GF-D8 (cell line): Measurements from ENCODE around the gene ANKS3.
"Not testable (repeated sequence)": the region's sequence is repeated elsewhere in the genome, so short reads cannot be mapped to it uniquely, and the experiment has no call there.

Source experiments
- DNase-seq: peaks from one replicate; lab custom pipeline; 2025; lab: John Stamatoyannopoulos, UW

Gene ANKS3

DNA sequence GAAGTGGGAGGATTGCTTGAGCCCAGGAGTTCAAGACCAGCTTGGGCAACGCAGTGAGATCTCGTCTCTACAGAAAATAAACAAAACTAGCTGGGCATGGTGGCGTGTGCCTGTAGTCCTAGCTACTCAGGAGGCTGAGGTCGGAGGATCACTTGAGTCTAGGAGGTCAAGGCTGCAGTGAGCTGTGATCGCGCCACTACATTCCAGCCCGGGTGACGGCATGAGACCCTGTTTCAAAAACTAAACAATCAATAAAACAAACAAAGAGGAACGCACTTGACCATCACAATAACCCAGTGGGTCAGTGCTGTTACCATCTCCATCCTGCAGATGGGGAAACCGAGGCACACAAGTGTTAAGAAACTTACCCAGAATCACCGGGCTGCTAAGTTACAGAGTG lies 19.2 kb upstream of the ANKS3 start:
- no peak for DNase-seq

DNA sequence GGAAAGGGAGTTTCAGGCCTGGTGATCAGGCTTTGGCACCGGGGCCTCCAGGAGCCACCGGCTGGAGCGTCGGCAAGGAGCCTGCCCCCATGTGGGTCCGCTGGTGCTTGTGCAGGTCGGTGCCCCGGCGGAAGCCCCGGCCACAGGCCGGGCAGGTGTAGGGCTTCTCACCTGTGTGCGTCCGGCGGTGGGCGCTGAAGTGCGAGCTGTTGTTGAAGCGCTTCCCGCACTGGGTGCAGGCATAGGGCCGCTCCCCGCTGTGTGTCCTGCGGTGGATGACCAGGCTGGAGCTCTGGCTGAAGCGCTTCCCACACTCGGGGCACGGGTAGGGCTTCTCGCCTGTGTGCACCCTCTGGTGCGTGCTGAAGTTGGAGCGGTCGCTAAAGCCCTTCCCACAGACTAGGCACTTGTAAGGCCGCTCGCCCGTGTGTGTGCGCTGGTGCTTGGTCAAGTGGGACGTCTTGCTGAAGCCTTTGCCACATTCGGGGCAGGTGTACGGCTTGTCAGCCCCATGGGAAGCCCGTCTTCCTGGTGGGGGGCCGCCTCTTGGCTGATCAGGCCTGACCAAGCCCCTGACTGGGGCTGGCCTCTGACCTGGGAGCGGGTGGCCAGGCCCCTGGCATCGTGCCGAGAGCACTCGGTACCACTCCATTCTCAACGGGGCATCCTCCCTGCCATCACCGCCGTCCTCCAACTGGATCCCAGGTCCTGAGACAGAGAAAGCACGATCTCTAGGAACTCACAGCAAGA lies 18.5 kb upstream of the ANKS3 start:
- no peak for DNase-seq

DNA sequence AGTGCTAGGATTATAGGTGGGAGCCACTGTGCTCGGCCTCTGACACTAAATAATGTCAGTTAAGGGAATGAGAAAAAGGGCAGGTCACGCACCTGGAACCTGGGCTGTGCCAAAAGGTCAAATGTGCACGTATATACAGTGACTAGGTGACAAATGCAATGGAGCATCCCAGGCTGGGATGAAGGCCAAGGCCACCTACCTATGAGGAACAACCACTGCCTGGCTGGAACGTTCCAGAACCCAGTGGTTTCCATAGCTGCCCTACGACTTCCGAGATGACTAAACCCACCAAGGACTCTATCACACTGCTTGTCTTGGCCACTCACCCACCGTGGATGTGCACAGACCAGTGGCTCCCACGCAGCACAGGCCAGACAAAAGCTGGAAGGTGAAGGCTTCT lies 16.8 kb upstream of the ANKS3 start:
- DNase-seq, result no peak

DNA sequence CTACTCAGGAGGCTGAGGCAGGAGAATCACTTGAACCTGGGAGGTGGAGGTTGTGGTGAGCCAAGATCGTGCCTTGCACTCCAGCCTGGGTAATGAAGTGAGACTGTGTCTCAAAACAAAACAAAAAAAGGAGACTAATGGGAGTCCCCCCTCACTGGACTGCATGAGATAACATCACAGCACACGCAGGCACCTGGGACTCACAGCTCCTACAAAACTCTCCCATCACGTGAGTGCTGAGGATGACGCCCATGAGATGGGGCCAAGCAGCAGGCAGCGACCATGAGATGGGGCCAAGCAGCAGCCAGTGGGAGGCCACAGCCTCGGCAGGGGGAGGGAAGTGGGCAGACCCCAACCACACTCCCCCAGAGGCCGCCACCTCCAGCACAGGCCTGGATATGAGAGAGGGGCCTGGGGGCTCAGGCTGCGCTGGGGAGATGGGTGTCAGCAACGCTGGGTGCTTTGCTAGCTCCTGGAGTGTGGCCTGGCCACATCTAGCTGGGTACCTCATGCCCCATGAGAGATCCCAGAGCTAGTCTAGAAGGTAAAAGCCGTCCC lies 15.7 kb upstream of the ANKS3 start:
- DNase-seq, result no peak

DNA sequence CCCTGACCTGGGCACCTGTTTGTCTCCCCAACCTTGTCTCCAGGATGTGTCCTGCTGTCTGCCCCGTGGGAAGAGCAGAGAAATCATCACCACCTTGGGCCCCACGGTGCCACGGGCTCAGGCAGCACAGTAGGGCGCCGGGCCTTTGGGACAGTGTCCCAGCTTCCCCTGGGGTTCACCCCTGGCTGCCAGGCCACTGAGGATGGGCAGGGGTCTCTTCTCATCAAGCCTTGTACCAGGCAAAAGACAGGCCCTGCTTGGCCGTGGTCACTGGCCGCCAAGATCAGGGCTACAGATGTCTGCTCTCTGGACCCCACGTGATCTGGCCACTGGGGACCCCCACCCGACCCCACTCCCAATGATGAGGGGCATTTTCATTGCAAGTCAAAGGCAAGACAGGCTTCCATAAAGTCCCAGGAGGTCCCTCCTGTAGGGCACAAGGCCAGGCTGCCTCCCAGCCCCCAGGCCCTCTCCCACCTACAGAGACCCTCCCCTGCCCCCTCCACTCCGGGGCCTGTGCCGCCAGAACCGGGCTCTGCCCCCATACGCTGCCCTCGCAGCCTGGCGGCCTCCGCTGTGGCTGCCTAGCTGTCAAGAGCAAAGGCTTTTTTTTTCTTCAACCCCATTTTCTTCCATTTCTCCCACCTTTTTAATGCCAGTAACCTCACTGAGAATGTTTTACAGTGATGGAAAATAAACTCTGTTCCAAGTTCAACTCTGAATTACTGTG lies 14.8 kb upstream of the ANKS3 start:
- DNase-seq, result no peak

DNA sequence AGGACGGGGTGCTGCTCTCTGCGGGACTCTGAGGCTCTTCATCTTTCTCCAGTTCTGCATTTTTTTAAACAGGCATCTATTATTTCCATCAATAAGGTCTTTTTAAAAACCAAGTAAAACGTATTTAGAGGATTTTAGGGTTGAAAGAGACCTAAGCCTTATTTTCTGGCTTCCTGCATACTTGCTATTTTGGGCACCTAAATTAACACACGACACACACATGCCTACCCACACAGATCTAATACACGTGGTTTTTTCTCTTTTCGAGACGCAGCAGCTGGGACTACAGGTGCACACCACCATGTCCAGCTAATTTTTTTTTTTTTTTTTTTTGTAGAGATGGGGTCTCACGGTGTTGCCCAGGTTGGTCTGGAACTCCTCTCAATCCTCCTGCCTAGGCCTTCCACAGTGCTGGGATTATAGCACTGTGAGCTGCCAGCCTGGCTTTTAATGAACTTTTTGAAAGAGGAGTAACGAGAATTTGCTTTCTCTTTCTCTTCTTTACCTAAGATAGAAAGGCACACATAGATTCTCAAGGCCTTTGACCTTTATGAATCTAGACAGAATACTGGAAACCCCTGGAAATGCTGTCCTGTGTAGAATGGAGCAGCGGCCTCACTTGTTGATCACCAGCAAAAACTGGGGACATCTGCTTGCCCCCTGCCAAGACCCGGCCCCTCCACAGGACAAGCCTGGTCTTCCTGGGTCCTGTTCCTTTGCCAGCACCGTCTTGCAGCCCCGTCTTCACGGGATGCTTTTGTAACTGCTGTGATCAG lies 14.0 kb upstream of the ANKS3 start:
- DNase-seq, result no peak

DNA sequence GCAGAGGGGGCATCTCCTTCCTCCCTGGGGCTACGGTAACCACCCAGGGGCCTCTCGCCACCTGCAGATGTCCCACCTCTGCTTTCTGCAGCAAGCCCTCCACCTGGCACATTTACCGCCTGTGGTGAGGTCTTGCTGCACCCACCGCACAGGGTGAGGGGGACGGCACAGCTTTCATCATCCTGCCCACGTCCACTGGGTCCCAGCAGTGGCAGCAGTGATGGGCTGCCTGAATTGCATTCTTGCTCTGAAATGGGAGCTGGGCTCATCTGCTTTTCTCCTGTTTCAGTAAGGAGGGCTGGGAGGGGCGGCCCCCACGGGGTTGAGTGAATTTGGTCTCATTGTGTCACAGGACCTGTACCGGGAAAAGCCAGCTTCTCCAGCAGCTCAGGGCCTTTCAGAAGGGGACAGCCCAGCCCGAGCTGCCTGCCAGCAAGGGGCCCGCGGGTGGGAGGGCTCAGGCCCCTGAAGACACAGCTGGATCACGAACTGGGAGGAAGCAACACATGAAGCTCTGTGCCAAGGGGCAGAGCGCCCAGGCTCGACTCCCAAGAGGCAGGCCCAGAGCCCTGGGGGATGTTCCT lies 13.0 kb upstream of the ANKS3 start:
- no peak for DNase-seq

DNA sequence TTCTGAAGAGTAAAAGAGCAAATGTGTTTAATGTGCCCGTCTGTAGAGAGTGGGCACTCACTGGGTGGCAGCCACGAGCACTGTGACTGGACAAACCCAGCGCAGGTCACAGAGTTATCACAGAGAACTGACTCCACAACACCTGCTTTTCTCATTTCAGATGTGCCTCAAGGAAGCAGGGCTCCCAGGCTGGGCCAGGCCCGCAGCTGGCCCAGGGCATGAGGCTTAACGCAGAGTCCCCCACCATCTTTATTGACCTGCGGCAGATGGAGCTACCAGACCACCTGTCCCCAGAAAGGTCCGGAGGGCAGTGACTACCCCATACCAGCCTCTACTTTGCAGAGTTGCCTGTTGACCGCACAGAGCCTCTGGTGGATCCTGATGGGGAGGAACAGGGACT lies 12.1 kb upstream of the ANKS3 start:
- no peak for DNase-seq

DNA sequence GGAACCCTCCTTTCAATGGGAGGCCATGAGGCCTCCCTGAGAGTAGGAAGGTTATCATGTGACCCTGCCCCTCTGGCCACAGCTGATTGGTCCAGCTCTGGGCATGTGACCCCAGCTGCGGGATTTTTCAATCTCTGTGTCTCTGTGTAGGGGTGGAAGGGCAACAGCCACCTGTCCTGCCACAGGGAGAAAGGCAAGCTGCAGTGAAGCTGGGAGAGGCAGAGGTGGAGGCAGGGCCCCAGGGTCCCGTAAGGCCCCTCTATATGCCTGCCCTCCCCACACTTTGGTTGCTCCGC lies 11.2 kb upstream of the ANKS3 start:
- DNase-seq, result no peak

DNA sequence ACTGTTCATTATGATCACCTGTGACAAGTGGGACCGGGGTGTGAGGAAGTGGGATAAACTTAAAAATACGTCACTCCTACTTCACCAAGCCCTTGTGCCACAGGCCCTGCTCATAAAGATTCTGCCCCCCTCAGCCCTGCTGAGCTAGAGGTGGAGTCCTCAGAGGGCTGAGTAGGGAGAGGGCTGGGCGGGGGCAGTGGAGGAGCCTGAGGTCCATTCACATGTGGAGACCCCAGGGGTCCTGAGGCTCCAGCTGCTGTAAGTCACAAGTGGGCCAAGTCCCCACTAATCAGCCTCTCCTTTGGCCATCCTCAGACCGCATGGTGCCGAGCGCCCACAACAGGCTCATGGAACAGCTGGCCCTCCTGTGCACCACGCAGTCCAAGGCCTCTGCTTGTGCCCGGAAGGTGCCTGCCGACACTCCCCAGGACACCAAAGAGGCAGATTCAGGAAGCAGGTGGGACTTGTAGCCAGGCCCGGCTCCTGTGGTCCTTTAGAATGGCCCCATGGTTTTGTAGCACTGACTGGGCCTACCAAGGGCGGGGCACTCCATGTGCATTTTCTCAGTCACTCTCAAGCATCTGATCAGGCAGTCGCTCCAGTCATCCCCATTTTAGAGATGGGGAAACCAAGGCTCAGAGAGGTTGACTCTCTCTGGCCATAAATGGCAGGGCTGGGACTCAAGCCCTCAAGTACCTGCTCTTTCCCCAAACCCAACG lies 10.6 kb upstream of the ANKS3 start:
- no peak for DNase-seq

DNA sequence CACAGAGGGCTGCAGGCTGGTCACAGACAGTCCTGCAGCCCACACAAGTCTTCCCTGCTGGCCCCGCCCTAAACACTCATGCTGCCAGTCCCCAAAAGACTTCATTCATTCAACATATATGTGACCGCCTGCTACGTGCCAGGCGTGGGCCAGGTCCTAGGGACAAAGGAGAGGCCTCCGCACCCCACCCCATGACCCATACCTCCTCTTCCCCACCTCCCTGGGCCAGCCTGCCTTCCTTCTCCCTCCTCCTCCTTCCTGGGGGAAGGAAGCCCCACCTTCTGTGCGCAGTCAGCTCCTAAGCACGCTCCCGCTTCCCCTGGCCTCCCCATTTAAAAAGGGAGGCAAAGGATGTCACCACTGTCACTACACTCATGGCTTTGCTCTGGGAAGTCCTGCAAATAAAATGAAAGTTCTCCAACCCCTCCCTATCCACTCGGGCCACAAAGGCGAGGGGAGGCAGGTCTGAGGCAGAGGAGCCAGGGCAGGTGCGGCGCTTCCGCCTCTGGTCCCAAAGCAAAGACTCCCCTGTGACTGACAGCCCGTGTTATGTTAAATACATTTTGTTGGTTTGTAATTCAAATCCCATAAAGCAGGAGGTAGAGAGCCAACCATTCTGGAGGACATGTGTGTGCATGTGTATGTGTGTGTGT lies 9.3 kb upstream of the ANKS3 start:
- DNase-seq, result no peak

DNA sequence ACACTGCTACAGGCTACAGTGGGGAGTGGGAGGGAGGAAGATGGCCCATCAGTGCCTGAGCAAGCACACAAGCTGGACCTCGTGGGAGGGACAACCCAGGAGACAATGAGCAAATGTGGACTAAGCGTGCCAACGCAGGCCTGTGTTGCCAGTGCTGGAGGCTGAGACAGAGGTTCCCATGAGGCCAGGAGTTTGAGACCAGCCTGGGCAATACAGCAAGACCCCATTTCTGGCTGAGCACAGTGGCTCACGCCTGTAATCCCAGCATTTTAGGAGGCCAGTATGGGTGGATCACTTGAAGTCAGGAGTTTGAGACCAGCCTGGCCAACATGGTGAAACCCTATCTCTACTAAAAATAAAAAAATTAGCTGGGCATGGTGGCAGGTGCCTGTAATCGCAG lies 4.3 kb upstream of the ANKS3 start:
- not testable (repeated sequence) for DNase-seq

DNA sequence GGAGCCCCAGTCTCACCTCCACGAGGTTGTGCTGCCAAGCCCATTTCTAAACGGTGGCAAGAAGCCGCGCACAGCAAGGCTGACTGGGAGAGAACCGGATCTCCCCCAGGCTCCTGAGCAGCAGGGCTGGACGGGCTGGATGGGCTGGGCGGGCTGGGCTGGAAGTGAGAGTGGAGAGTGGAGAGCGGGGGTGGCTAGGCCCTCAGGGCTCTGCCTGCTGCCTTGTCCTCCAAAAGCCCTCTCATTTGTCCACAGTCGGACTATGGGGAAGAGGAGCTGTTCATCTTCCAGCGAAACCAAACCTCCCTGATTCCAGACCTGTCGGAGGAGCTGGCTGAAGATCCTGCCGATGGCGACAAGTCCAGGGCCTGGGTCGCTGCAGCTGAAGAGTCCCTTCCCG lies 3.5 kb upstream of the ANKS3 start:
- DNase-seq, result no peak

DNA sequence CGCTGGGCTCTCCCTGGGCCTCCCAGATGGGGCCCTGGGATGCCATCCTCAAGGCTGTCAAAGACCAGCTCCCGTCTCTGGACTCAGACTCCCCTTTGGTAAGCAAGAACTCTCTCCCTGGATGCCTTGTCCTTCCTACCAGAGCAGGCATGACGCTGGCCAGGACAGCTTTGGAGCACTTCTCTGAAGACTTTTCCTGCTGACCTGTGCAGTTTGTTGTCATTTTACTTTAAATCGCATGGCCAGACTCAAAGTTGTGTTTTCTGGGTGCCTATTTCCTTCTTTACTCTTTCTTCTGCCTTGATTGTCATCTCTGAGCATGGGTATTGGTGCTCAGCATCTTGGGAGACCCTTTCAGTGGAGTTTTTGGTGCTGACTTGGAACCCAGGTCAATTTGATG lies 2.5 kb upstream of the ANKS3 start:
- DNase-seq, result no peak

DNA sequence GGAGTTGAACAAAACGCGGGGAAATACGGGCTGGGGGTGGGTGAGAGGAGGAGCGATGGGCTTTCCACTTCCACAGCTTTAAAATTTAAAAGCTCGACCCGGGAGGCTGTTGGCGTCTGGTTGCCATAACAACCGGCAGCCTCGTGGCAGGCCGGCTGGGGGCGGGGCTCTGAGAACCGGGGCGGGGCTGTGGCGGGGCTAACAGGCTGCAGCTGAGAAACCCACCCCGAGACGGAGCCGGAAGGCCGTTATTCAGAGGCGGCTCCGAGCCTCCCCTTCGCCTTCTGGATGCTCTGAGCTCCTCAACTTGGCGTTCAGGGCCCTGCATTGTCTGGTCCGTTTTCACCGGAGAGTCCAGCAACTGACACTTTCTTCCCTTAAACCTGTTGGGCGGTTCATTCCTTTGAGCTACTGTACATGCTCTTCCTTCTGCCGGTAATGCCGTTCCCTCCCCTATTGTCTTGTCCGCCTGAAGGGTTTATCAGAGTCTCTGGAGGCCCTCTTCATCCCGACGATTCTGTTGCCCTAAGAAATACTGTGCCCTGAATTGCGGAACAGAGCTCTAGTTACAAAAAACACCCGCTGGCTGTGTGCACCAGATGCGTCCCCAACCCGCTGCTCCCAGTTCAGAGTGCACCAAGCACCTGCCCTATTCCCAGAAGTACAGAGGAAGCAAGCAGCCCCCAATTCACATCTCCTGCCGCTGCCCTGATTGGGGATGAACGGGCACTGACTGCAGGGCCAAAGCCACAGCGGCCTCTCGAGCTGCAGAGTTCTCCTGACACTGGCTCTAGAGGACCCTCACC lies 862 bp upstream of the ANKS3 start:
- DNase-seq, result peak; percentile 47

DNA sequence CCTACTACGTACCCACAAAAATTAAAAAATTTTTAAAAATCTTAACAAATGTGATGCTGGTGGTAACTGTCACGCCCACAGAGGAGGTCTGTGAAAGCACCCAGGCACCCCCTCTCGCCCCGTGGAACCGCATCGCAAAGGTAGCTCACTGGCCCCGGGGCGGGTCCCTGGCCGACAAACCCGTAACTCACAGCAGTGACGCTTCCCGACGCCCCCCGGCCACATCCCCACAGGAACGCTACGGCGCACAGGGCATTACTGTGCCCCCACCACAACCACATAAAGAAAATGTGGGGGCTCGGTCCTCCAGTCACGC lies 366 bp downstream of the ANKS3 start:
- DNase-seq, result no peak

DNA sequence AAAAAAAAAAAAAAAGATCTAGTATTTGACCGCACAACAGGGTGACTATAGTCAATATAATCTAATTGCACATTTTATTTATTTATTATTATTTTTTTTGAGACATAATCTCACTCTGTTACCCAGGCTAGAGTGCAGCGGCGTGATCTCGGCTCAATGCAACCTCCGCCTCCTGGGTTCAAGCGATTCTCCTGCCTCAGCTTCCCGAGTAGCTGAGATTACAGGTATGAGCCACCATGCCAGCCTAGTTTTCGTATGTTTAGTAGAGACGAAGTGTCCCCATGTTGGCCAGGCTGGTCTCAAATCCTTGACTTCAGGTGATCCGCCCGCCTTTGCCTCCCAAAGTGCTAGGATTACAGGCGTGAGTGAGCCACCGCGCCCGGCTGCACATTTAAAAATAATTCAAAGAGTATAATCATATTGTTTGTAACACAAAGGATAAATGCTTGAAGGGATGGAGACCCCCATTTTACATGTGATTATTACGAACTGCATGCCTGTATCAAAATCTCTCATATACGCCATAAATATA lies 794 bp downstream of the ANKS3 start:
- DNase-seq, result no peak

DNA sequence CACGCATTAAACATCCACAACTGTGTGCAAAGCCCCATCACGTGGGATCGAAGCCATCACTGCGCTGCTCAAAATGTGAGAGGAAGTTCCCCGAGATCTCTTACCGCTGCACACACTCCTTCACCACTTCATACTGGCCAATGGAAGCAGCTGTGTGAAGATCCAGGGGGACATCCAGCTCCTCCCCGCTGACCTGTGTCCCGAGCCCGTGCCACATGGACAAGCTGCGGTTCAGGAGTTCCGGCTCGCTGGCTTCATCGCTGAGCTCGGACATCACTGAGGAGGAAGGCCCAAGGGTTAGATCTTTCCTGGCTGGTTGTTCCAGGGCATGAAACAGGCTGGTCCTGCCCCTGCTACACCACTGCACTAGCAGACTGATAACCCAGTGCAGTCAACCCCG lies 4.2 kb downstream of the ANKS3 start:
- DNase-seq, result no peak

DNA sequence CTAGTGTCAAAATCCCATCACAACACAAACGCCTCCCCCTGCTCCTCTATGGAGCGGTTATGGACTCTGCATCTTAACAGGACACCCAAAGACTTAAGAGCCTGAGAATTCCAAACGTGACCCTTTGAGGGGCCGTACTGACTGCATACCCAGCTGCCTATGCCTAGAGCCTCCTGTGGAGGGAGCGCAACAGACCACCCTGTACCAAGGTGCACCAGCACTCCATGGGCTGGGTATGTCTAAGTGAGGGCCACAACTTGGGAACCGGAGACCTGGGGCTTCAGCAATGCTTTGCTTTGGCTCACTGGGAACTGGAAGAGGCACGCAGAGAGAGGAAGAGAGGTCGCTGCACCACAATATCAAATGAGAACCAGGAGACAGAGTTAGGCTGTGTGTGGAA lies 5.4 kb downstream of the ANKS3 start:
- no peak for DNase-seq

DNA sequence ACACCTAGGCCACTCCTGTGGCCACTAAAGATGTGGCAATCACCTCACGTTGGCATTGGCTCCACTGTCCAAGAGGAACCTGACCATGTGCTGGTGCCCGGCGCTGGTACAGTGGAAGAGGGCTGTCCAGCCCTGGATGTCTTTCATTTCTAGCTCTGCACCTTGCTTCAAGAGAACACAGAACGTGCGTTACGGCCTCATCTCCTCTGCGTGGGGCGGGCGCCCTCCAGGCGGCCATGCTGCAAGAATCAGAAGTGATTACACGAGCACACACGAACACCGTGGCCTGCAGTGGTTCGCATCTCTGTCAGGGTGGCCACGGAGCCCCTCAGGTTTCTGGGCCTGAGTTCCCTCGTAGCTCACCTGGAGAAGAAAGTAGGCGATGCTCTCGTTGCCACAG lies 7.5 kb downstream of the ANKS3 start:
- DNase-seq, result no peak
